Esophagus squamous epithelium (tissue), 5 donors: ENCODE results near the gene SPATC1L. TPM values are rescaled to one million over a fixed set of nuclear protein-coding genes. Genes with fewer than 3 reads are reported as not detected.

Experiments used
- DNase-seq: peaks from one replicate; lab custom pipeline; 2025; lab: John Stamatoyannopoulos, UW
- H3K27ac ChIP-seq, 4 donors: fragments of 200-600 bp; sonication (generic); one replicate each; pipeline ENCODE4 v1.5.1; 2016 to 2019; ENCODE audit warnings: mild to moderate bottlenecking in 1 of 4
- H3K27me3 ChIP-seq, 4 donors: fragments of 200-600 bp; sonication (generic); 1 replicate in 3 of 4; 2 replicates in 1 of 4; pipeline versions ENCODE4 v1.5.1 to v1.6.0; 2017 to 2021; ENCODE audit warnings: antibody characterized with exemption in 1 of 4
- H3K36me3 ChIP-seq, 3 donors: fragments of 200-600 bp; sonication (generic); one replicate each; pipeline ENCODE4 v1.5.1; 2016 to 2019
- H3K4me1 ChIP-seq, 3 donors: fragments of 200-600 bp; sonication (generic); one replicate each; pipeline ENCODE4 v1.5.1; 2017 to 2019
- H3K4me3 ChIP-seq, 4 donors: fragments of 200-600 bp; sonication (generic); 1 replicate in 3 of 4; 2 replicates in 1 of 4; pipeline ENCODE4 v1.5.1; 2016 to 2019; ENCODE audit warnings: mild to moderate bottlenecking in 2 of 4, moderate library complexity in 1 of 4
- H3K9me3 ChIP-seq, 3 donors: fragments of 200-600 bp; sonication (generic); one replicate each; pipeline ENCODE4 v1.5.1; 2016 to 2019
- CTCF ChIP-seq, 6 experiments: fragments of 450-650 bp in 4 of 6; fragments of 200-600 bp in 2 of 6; sonication (generic) in 2 of 6; IDR thresholded peaks; one replicate each; pipeline ENCODE4 v1.5.1; 2016 to 2019; ENCODE audit warnings: antibody characterized with exemption in 6 of 6, mild to moderate bottlenecking in 4 of 6, moderate library complexity in 4 of 6
- POLR2A ChIP-seq, 4 donors: fragments of 450-650 bp; IDR thresholded peaks; one replicate each; pipeline ENCODE4 v1.6.1; 2017; ENCODE audit warnings: antibody characterized with exemption in 4 of 4, mild to moderate bottlenecking in 4 of 4, moderate library complexity in 3 of 4
- WGBS, 2 donors: methylation state at CpG; one replicate each; pipeline ENCODE4 v1.1.5; 2018; 5-methylcytosine and 5-hydroxymethylcytosine counted together
- intact Hi-C: fragments of 100-400 bp; cut with DNase I; formaldehyde crosslinking; loops from one replicate; pipeline ENCODE4 v1.15.0; 2022
- total RNA-seq, 4 donors: library from RNA; depleted of rRNA; stranded (reverse); fragments of >200 nt; gene quantifications; one replicate each; pipeline ENCODE4 v1.1.0, GENCODE V29; 2016
- donor health status: DM: yes; HTN: yes; CAD: no.

SPATC1L gene
- total RNA-seq, 4 donors from 2014 or later = 4.0 to 7.2 (median 6.3) TPM

- WGBS, 2 donors = 64 to 82% methylated on average over 7 to 13 of the region's 23 CpGs
- intact Hi-C loops = no loop called here
- no peaks in the 10 kb centered on the region for H3K27me3 ChIP-seq
- H3K4me1 ChIP-seq = no peaks in the 10 kb centered on the region
- peak overlapping the region in 1 of 4 donors; percentile 22 for H3K27ac ChIP-seq
- TF ChIP-seq CTCF (IDR thresholded peaks at IDR 0.05) = no peak
- no peak for TF ChIP-seq POLR2A (IDR thresholded peaks at IDR 0.05)
- no peak overlapping the region for H3K4me3 ChIP-seq
- DNase-seq = no peak
- peaks cover 48 to 100% (median 52%) of the 10 kb centered on the region in 3 donors for H3K36me3 ChIP-seq
- no peaks in the 10 kb centered on the region for H3K9me3 ChIP-seq
These were observed 27.8 kb upstream of the SPATC1L start for GRCh38 chr21:46211786-46212720.

- DNase-seq = no peak
- Histone ChIP-seq H3K27ac (no peak overlapping the region), H3K27me3 (no peaks in the 10 kb centered on the region), H3K4me1 (no peaks in the 10 kb centered on the region), H3K9me3 (no peaks in the 10 kb centered on the region), H3K4me3 (no peak overlapping the region), H3K36me3 (peaks cover 52 to 100% (median 52%) of the 10 kb centered on the region in 3 donors)
- WGBS, 2 donors = 73 to 77% methylated on average over 2 to 4 of the region's 7 CpGs
- intact Hi-C loops = no loop called here
- TF ChIP-seq POLR2A (IDR thresholded peaks at IDR 0.05) (no peak), CTCF (IDR thresholded peaks at IDR 0.05) (no peak)
These were observed 27.1 kb upstream of the SPATC1L start for GRCh38 chr21:46211376-46211775.

- Histone ChIP-seq H3K27me3 (no peaks in the 10 kb centered on the region), H3K9me3 (no peaks in the 10 kb centered on the region), H3K27ac (no peak overlapping the region), H3K36me3 (peaks cover 50 to 100% (median 50%) of the 10 kb centered on the region in 3 donors), H3K4me3 (no peak overlapping the region), H3K4me1 (no peaks in the 10 kb centered on the region)
- intact Hi-C loops = no loop called here
- TF ChIP-seq POLR2A (IDR thresholded peaks at IDR 0.05) (no peak), CTCF (IDR thresholded peaks at IDR 0.05) (no peak)
- no peak for DNase-seq
- 87 to 93% methylated on average over 6 of the region's 16 CpGs for WGBS, 2 donors
These were observed 26.3 kb upstream of the SPATC1L start for GRCh38 chr21:46210378-46211136.

GRCh38 chr21:46208761-46209721 lies 24.8 kb upstream of the SPATC1L start:
- no peaks in the 10 kb centered on the region for H3K9me3 ChIP-seq
- no peak overlapping the region for H3K27ac ChIP-seq
- DNase-seq = no peak
- H3K36me3 ChIP-seq = peaks cover 42 to 100% (median 48%) of the 10 kb centered on the region in 3 donors
- H3K4me3 ChIP-seq = no peak overlapping the region
- H3K27me3 ChIP-seq = no peaks in the 10 kb centered on the region
- 88 to 93% methylated on average over 11 to 12 of the region's 23 CpGs for WGBS, 2 donors
- intact Hi-C loops = no loop called here
- no peak for TF ChIP-seq CTCF (IDR thresholded peaks at IDR 0.05)
- no peak for TF ChIP-seq POLR2A (IDR thresholded peaks at IDR 0.05)
- no peaks in the 10 kb centered on the region for H3K4me1 ChIP-seq
